Measurements from ENCODE around the gene CTPS2. TPM values are rescaled to one million over a fixed set of nuclear protein-coding genes. Genes with fewer than 3 reads are reported as not detected.

CTPS2 gene
- total RNA-seq, 1 donor from 2014 or later, result 59.0 TPM

GRCh38 chrX:16589826-16590225 lies 122.6 kb downstream of the CTPS2 start:
- TF ChIP-seq CTCF (conservative IDR thresholded peaks at IDR 0.05), result no peak
- Mint-ChIP-seq H3K4me3 (no peak overlapping the region), H3K27ac (no peak overlapping the region), H3K36me3 (peaks cover 73% of the 10 kb centered on the region), H3K4me1 (ENCODE audit: unreplicated experiment) (no peaks in the 10 kb centered on the region), H3K9me3 (peaks cover 8% of the 10 kb centered on the region), H3K27me3 (no peaks in the 10 kb centered on the region)
- DNase-seq (ENCODE audit: extremely low spot score, unreplicated experiment), result no peak

GRCh38 chrX:16589211-16589610 lies 123.3 kb downstream of the CTPS2 start:
- H3K27ac Mint-ChIP-seq, result no peak overlapping the region
- no peak for DNase-seq (ENCODE audit: extremely low spot score, unreplicated experiment)
- peaks cover 8% of the 10 kb centered on the region for H3K9me3 Mint-ChIP-seq
- H3K4me1 Mint-ChIP-seq (ENCODE audit: unreplicated experiment), result no peaks in the 10 kb centered on the region
- H3K36me3 Mint-ChIP-seq, result peaks cover 68% of the 10 kb centered on the region
- no peaks in the 10 kb centered on the region for H3K27me3 Mint-ChIP-seq
- no peak overlapping the region for H3K4me3 Mint-ChIP-seq
- TF ChIP-seq CTCF (conservative IDR thresholded peaks at IDR 0.05), result no peak

- Mint-ChIP-seq H3K9me3 (peaks cover 15% of the 10 kb centered on the region), H3K4me1 (ENCODE audit: unreplicated experiment) (no peaks in the 10 kb centered on the region), H3K27me3 (no peaks in the 10 kb centered on the region), H3K27ac (no peak overlapping the region), H3K4me3 (no peak overlapping the region), H3K36me3 (peaks cover 65% of the 10 kb centered on the region)
- no peak for TF ChIP-seq CTCF (conservative IDR thresholded peaks at IDR 0.05)
- DNase-seq (ENCODE audit: extremely low spot score, unreplicated experiment), result no peak
These were observed 124.2 kb downstream of the CTPS2 start for GRCh38 chrX:16588266-16588665.

GRCh38 chrX:16587836-16588235 lies 124.6 kb downstream of the CTPS2 start:
- Mint-ChIP-seq H3K27ac (no peak overlapping the region), H3K27me3 (no peaks in the 10 kb centered on the region), H3K9me3 (peaks cover 15% of the 10 kb centered on the region), H3K36me3 (peaks cover 69% of the 10 kb centered on the region), H3K4me3 (no peak overlapping the region), H3K4me1 (ENCODE audit: unreplicated experiment) (no peaks in the 10 kb centered on the region)
- no peak for DNase-seq (ENCODE audit: extremely low spot score, unreplicated experiment)
- no peak for TF ChIP-seq CTCF (conservative IDR thresholded peaks at IDR 0.05)

- no peak for DNase-seq (ENCODE audit: extremely low spot score, unreplicated experiment)
- Mint-ChIP-seq H3K4me1 (ENCODE audit: unreplicated experiment) (no peaks in the 10 kb centered on the region), H3K36me3 (peaks cover 64% of the 10 kb centered on the region), H3K4me3 (no peak overlapping the region), H3K27me3 (no peaks in the 10 kb centered on the region), H3K9me3 (peaks cover 16% of the 10 kb centered on the region), H3K27ac (peak overlapping the region; percentile 51)
- TF ChIP-seq CTCF (conservative IDR thresholded peaks at IDR 0.05), result no peak
These were observed 125.9 kb downstream of the CTPS2 start for GRCh38 chrX:16586377-16587112.

Measured in type B pancreatic cell (in vitro differentiated cells).